Fibroblast of skin of scalp (primary cell): ENCODE results near the gene TOR1A.
A peak's percentile ranks its signal among the peaks of the same experiment; 100 is the strongest.
"Not testable (repeated sequence)": the region's sequence is repeated elsewhere in the genome, so short reads cannot be mapped to it uniquely, and the experiment has no call there.

ENCODE experiments used
- DNase-seq: peaks from one replicate; pipeline ENCODE4 v3.0.0-alpha.2; 2013

The TOR1A gene

DNA sequence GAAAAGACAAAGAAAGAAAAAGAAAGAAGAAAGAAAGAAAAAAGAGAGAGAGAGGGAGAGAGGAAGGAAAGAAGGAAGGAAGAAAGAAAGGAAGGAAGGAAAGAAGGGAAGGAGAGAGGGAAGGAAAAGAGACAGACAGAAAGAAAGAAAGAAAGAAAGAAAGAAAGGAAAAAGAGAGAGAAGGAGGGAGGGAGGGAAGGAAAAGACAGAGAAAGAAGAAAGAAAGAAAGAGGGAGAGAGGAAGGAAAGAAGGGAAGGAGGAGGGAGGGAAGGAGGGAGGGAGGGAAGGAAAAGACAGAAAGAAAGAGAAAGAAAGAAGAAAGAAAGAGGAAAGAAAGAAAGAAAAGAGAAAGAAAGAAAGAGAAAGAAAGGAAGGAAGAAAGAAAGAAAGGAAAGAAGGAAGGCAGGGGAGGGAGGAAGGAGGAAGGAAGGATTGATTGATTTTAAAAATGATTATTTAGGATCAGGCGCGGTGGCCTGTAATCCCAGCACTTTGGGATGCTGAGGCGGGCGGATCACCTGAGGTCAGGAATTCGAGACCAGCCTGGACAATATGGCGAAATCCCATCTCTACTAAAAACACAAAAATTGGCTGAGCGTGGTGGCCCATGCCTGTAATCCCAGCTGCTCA is 44.3 kb downstream of the TOR1A start:
- no peak for DNase-seq

DNA sequence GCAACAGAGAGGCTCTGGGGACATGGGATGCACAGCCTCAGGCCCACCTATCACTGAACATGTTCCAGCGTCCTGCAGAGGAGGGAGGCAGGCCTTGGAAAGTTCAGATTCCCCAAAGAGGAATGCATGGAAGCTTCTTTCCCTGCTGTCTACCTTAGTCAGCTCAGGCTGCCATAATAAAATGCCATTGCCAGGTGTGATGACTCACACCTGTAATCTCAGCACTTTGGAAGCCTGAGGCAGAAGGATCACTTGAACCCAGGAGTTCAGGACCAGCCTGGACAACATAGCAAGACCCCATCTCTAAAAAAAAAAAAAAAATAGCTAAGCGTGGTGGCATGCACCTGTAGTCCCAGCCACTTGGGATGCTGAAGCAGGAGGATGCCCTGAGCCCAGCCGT is 45.5 kb downstream of the TOR1A start:
- DNase-seq, result no peak

DNA sequence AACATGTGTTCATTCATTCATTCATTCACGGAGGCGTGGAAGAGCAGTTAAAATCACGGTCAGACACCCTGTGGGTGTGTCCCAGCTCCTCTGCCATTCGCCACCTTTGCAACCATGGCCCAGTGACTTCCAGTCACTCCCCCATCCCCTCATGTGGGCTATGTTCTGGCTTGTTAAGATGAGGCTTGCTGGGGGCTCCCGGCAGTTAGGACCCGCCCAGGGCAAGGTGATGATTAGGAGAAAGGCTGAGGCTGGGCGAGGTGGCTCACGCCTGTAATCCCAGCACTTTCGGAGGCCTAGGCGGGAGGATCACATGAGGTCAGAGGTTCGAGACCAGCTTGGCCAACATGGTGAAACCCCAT is 46.2 kb downstream of the TOR1A start:
- DNase-seq, result no peak

DNA sequence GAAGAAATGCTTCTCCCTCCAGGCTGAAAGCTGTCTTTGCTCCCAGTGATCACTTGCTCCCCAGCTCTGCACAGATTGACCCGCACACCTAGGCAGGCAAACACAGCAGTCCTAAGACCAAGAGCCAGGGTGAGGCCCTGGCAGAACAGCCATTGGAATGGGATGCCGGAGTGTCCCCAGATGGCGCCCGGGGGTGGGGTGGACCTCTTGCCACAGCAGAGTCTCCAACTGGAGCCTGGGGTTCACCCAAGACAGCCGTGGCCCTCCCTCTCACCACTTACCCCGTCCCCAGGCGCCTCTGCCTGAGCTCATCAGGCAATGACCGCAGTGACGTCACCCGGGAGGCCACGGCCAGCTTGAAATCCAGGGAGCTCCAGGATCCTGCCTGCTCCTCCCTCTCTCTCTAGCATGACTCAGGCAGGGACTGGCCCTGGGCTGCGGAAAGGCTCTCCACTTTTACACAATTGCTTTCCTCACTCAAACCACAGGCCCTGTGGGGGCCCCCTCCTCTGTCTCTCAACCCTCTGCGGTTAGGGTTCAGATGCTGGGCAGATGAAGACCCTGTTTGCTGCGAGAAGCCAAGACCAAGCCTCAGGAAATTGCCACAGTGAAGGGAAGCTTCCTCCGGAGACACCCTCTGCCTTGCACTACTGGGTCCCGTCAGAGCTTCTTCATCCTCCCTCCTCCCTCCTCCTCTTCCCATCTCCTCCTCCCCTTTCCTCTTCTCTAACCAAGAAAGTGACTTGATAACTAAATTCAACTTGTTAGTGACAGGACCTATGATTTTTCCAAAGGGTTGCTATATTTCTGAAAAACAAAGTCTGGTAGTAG is 46.8 kb downstream of the TOR1A start:
- peak; percentile 100 for DNase-seq

DNA sequence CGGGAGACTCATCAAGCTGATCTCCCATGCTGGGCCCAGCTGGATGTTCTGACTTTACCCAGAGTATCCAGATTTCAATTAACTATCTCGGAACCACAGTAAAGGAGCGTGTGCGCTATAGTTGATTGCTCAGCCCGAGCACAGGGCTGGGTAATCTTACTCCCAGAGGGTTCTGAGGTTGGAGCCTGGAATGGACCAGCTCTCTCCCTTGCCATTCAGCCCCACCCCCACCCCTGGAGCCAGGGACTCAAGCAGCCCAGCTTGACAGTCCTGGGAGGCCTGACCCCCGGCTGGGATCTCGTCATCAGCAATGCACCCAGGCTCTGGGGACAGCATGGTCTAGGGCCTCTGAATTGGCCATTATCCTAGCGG is 47.4 kb downstream of the TOR1A start:
- peak; percentile 80 for DNase-seq

DNA sequence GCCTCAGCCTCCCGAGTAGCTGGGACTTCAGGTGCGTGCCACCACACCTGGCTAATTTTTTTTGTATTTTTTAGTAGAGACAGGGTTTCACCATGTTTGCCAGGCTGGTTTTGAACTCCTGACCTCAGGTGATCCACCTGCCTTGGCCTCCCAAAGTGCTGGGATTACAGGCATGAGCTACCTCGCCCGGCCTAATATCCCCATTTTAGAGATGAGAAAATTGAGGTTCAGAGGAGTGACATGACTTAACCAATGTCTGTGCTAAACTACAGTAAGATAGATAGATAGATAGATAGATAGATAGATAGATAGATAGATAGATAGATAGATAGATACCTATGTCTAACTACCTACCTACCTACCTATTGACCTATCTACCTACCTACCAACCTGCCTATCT is 47.8 kb downstream of the TOR1A start:
- not testable (repeated sequence) for DNase-seq

DNA sequence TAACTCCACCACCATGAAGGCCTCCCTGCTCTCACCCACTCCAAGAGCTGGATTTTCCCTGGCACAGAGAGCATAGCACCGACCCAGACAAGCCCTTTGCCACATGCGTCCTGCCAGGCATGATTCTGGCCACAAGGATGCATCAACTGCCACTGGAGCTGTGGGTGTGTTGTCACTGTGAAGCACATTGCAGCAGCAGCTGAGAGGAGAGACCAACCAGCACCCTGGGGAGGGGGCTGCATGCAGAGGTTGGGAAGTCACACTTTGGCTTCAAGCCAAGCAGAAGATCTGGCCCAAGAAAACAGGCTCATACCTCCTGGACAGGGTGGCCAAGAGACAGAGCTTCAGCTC is 48.5 kb downstream of the TOR1A start:
- no peak for DNase-seq

DNA sequence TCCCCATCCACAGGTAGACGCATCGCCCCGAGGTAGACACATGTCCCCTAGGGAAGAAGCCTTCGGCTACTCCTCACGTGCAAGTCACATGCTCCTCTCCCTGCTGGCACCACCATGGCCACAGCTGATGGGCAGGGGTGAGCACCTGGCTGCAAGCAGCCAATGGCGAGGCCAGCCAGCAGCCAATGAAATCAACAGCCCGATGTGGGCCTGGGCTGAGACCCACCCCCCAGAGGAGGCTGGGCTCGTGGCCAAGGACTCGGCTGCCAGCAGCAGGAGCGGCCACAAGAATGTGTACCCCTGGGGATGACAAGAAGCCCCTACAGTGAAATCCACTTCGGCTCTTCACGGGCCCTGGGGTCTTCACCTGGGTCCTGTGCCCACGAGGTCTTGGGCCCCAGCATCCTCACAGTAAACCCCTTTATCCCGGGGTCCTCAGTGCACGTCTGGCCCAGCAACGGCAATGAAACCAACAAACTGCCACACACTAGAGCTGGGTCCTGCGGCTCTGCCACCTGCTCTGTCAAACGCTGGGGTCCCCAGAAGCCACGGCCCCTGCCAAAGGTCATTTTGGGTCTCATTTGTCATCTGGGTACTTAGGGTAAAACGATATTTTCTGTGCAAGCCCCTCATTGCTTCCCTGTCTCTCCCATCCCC is 49.0 kb downstream of the TOR1A start:
- DNase-seq, result peak; percentile 27

DNA sequence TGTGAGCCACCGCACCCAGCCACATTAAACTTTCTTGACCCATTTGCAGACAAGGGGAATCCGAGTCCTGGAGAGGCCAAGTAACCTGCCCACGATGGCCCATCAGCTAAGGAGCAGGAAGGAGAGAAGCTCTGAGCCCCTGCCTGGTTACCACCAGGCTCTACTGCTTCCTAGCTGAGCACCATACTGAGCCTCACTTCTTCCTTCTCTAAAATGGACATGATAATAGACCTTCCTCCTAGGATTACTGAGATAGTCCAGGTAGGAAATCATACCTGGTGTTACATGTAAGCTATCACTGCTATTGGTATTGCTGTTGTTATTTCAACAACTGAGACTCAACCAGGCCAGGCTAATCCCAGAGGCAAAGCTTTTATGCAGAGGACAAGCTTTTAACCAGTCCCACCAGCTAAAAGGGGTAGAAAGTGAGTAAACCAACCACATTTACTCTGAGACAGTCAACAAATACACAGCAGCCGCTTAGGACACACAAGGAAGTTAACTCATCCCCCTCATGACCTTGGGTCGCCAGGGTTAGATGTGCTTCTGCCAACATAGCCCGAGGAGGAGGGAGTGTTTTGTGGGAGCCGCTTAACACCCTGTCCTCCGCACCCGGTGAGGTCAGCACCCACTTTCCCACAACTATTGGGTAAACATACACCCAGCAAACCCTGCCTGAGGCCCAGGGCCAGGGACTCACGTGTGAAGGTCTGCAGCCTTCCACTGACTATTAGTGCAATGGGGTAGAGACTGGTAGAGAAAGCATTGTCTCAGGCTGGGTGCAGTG is 50.5 kb downstream of the TOR1A start:
- no peak for DNase-seq

DNA sequence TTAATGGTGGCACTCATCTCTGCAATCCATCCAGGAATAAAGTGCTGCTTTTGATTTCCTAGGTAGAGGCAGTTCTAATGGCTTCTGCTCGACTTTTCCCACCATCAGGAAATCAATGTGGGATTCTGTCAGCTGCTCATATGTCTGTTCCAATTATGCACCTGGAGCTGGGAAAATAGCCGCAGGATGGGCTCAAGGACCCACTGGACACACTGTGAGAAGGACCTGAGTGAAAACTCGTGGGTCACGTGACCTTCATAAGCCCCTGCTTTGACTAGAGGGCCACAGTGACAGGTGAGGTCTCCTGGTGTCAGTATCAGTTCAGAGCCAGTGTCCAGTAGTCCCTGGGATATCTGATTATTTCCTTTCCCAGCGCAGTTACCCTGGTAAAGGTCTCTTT is 53.2 kb downstream of the TOR1A start:
- no peak for DNase-seq

DNA sequence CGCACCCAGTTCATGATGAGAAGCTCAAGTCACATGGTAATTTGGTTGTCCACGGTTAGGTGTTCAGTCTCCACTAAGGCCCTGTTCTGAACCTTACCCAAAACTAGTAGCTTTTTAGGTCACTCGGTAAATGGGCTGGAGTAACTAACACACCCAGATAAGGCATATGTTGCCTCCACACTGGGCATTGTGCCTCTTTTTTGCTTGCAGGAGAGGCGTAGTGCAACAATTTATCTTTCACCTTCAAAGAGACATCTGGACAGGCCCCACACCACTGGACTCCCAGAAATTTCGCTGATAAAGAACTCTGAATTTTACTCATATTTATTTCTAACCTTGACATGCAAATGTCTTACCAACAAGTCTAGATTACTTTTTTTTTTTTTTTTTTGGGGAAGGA is 54.3 kb downstream of the TOR1A start:
- no peak for DNase-seq

DNA sequence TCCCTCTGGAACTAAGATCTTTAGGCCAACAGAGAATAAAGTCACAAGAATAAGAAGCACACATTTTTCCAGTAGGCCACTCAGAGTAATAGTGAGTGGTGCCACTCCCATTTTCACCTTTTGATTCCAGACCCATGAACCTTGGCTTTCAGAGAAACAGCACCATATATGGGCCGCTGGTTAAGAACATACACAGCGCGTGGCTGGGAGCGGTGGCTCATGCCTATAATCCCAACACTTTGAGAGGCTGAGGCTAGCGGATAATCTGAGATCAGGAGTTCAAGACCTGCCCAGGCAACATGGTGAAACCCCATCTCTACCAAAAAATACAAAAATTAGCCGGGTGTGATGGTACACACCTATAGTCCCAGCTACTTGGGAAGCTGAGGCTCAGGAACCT is 55.5 kb downstream of the TOR1A start:
- DNase-seq, result no peak

DNA sequence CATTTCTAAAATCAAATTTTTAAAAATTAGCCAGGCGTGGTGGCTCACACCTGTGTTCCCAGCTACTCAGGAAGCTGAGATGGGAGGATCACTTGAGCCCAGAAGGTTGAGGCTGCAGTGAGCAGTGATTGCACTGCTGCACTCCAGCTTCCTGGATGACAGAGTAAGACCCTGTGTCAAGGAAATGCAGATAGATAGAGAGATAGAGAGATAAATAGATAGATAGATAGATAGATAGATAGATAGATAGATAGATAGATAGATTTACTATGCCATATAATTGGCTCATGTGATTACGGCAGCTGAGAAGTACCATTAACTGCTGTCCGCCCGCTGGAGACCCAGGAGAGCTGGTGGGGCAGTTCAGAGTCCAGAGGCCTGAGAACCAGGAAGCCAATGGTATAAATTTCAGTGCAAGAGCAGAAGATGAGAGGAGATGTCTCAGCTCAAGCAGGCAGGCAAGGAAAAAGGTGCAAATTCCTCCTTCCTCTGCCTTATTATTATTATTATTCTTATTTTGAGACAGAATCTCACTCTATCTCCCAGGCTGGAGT is 58.1 kb downstream of the TOR1A start:
- no peak for DNase-seq

DNA sequence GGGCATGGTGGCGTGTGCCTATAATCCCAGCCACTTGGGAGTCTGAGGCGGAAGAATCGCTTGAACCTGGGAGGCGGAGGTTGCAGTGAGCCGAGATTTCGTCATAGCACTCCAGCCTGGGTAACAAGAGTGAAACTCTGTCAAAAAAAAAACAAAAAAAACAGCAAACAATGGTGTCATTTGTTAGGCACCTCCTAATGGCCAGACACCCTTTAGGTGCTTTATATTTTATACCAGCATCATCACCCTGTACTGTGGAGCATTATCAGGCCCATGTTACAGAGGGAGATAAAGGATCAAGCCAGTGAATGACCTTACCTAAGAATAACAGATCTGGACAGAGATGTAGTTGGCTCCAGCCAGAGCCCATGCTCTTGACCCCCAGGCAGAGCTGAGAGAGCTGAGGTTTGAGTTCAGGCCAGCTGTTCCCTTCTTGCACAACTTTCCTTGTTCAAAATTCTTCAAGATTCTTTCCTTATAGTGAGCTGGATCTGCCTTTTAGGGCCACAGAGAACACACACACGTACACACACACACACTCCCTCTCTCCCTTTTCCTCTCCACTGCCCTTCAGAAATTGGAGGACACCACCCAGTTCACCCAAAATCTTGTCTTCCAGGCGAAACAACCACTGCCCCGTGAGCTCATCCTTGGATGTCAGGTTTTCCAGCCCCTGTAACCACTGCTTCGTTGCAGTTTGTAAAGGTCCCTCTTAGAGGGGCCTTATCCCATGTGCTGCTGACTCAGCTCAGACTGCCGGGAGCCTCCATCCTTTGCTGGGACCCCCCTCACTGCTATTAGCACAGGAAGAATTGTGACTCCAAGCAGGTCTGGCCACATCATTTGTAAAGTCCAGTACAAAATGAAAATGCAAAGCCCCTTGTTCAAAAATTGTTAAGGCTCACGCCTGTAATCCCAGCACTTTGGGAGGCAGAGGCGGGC is 60.7 kb downstream of the TOR1A start:
- peak; percentile 48 for DNase-seq
